GM12878 (cell line): ENCODE measurements around the gene SLC9A3. TPM values are rescaled to one million over a fixed set of nuclear protein-coding genes. Genes with fewer than 3 reads are reported as not detected.
A peak's percentile ranks its signal among the peaks of the same experiment; 100 is the strongest.

ENCODE experiments used
- ATAC-seq: fragments of 200-7000 bp; cut with Tn5 transposase; 3 replicates; pipeline ENCODE4 v1.9.1; 2020; ENCODE audit warnings: mild to moderate bottlenecking, moderate library complexity
- BruUV-seq: library from RNA; stranded (reverse); fragments of 400-500 nt; replicated peaks from 2 replicates; lab custom pipeline; 2021; lab: Mats Ljungman, UMichigan
- CTCF ChIA-PET: fragments of 300-600 bp; sonication (Branson Sonifier 250); formaldehyde crosslinking; extraction: SDS; loops from one replicate; lab custom pipeline; 2021; ENCODE audit warnings: inconsistent platforms; lab: Yijun Ruan, JAX
- POLR2A ChIA-PET: fragments of 350-600 bp; formaldehyde crosslinking; extraction: SDS; loops from one replicate; lab custom pipeline; 2021; ENCODE audit warnings: inconsistent platforms; lab: Charles Lee
- RAD21 ChIA-PET: fragments of 300-600 bp; sonication (Branson Sonifier 250); formaldehyde crosslinking; loops from one replicate; lab custom pipeline; 2023; ENCODE audit warnings: antibody characterized with exemption; ENCODE audit not compliant: unreplicated experiment; lab: Charles Lee
- SMC1A ChIA-PET: fragments of 300-600 bp; sonication (Branson Sonifier 250); formaldehyde crosslinking; loops from one replicate; lab custom pipeline; 2023; ENCODE audit not compliant: unreplicated experiment, uncharacterized antibody; lab: Charles Lee
- DNase-seq: peaks from one replicate; pipeline ENCODE4 v3.0.0-alpha.2; 2011; ENCODE audit warnings: low read depth, low spot score
- FAIRE-seq: peaks from 3 replicates; lab custom pipeline; 2011; peaks lifted over from hg19 to GRCh38; lab: Jason Lieb, UNC
- H2AFZ ChIP-seq: 2 replicates; pipeline ENCODE4 v1.6.0; 2011; ENCODE audit warnings: low read depth, low read length, control low read depth; ENCODE audit not compliant: control insufficient read depth
- H3K27ac ChIP-seq: 2 replicates; pipeline ENCODE4 v1.5.1; 2011; ENCODE audit warnings: control low read depth; ENCODE audit not compliant: control insufficient read depth, insufficient read depth
- H3K27me3 ChIP-seq, 2 experiments: replicated peaks in 1 of 2; 2 replicates each; pipeline versions ENCODE4 v1.6.0 to v1.6.1; 2011; ENCODE audit warnings: low read length in 1 of 2; ENCODE audit not compliant: control insufficient read depth in 2 of 2, insufficient read depth in 2 of 2
- H3K36me3 ChIP-seq, 2 experiments: 2 replicates each; pipeline ENCODE4 v1.5.1; 2011; ENCODE audit warnings: low read length in 1 of 2; ENCODE audit not compliant: control insufficient read depth in 2 of 2, insufficient read depth in 2 of 2
- H3K4me1 ChIP-seq: 2 replicates; pipeline ENCODE4 v1.6.1; 2011; ENCODE audit warnings: mild to moderate bottlenecking, low read length, moderate library complexity, mixed read lengths; ENCODE audit not compliant: control insufficient read depth, insufficient read depth
- H3K4me2 ChIP-seq: 2 replicates; pipeline ENCODE4 v1.6.0; 2011; ENCODE audit warnings: control low read depth; ENCODE audit not compliant: control insufficient read depth, insufficient read depth
- H3K4me3 ChIP-seq: fragments of 200-600 bp; sonication (generic); 2 replicates; pipeline ENCODE4 v1.5.1; 2016
- H3K79me2 ChIP-seq: 2 replicates; pipeline ENCODE4 v1.6.0; 2011; ENCODE audit warnings: low read length; ENCODE audit not compliant: control insufficient read depth, insufficient read depth
- H3K9ac ChIP-seq: 2 replicates; pipeline ENCODE4 v1.8.0; 2011; ENCODE audit warnings: low read length, control low read depth, mixed read lengths; ENCODE audit not compliant: control insufficient read depth, insufficient read depth
- H3K9me3 ChIP-seq: replicated peaks from 3 replicates; pipeline ENCODE4 v1.5.1; 2011; ENCODE audit warnings: mild to moderate bottlenecking, low read length; ENCODE audit not compliant: control insufficient read depth, insufficient read depth
- H4K20me1 ChIP-seq: 2 replicates; pipeline ENCODE4 v1.6.0; 2011; ENCODE audit not compliant: control insufficient read depth, insufficient read depth
- ASH2L ChIP-seq: fragments of 300-600, 200-600 bp; sonication (generic); IDR thresholded peaks from 2 replicates; pipeline ENCODE4 v1.6.1; 2017; ENCODE audit warnings: low read depth, mild to moderate bottlenecking, borderline replicate concordance
- CBX5 ChIP-seq: sonication (generic); IDR thresholded peaks from 2 replicates; pipeline ENCODE4 v1.6.1; 2016; ENCODE audit warnings: low read depth, moderate library complexity, mild to moderate bottlenecking, inconsistent platforms
- CREM ChIP-seq: IDR thresholded peaks from 2 replicates; pipeline ENCODE4 v1.6.1; 2014; ENCODE audit warnings: antibody characterized with exemption, low read depth
- DPF2 ChIP-seq: fragments of 450-650 bp; IDR thresholded peaks from 2 replicates; pipeline ENCODE4 v1.6.1; 2017; ENCODE audit warnings: mild to moderate bottlenecking
- EGR1 ChIP-seq, 2 experiments: IDR thresholded peaks; 1 replicate in 1 of 2; 2 replicates in 1 of 2; pipeline ENCODE4 v1.6.1; 2011 to 2012; ENCODE audit warnings: low read depth in 2 of 2, low read length in 2 of 2, borderline replicate concordance in 1 of 2, mild to moderate bottlenecking in 1 of 2, moderate library complexity in 1 of 2
- ETV6 ChIP-seq, 2 experiments: fragments of 450-650 bp in 1 of 2; IDR thresholded peaks in 1 of 2; conservative IDR thresholded peaks in 1 of 2; 2 replicates each; pipeline ENCODE4 v1.6.1; 2014; ENCODE audit warnings: antibody characterized with exemption in 1 of 2, borderline replicate concordance in 1 of 2, low read depth in 1 of 2, mild to moderate bottlenecking in 1 of 2, moderate library complexity in 1 of 2
- HDAC2 ChIP-seq: fragments of 200-600 bp; sonication (generic); IDR thresholded peaks from 2 replicates; pipeline ENCODE4 v1.6.1; 2017
- HSF1 ChIP-seq: fragments of 150-350 bp; IDR thresholded peaks from 2 replicates; pipeline ENCODE4 v1.6.1; 2014; ENCODE audit warnings: mild to moderate bottlenecking, low read depth, low read length
- NR2F1 ChIP-seq: fragments of 450-650 bp; conservative IDR thresholded peaks from 2 replicates; pipeline ENCODE4 v1.6.1; 2017; ENCODE audit warnings: mild to moderate bottlenecking
- POLR2A ChIP-seq: IDR thresholded peaks from 2 replicates; pipeline ENCODE4 v1.6.1; 2011; ENCODE audit warnings: low read depth, mild to moderate bottlenecking, low read length
- POLR2AphosphoS2 ChIP-seq: IDR thresholded peaks from 2 replicates; pipeline ENCODE4 v1.6.1; 2011; ENCODE audit warnings: low read depth, mild to moderate bottlenecking, low read length, improper control_type of control experiment, moderate library complexity
- SIN3A ChIP-seq: IDR thresholded peaks from 2 replicates; pipeline ENCODE4 v1.6.1; 2012; ENCODE audit warnings: low read depth, low read length, improper control_type of control experiment
- TCF12 ChIP-seq: IDR thresholded peaks from 2 replicates; pipeline ENCODE4 v1.6.1; 2011; ENCODE audit warnings: low read depth, mild to moderate bottlenecking, low read length
- TCF3 ChIP-seq: IDR thresholded peaks from 2 replicates; pipeline ENCODE4 v1.6.1; 2012; ENCODE audit warnings: low read depth, mild to moderate bottlenecking, low read length, borderline replicate concordance; ENCODE audit not compliant: insufficient read depth
- TCF7 ChIP-seq: IDR thresholded peaks from 2 replicates; pipeline ENCODE4 v1.6.1; 2014; ENCODE audit warnings: antibody characterized with exemption, borderline replicate concordance
- ZBTB33 ChIP-seq: fragments of 450-650 bp; IDR thresholded peaks from 2 replicates; pipeline ENCODE4 v1.6.1; 2017; ENCODE audit warnings: mild to moderate bottlenecking
- WGBS: methylation state at CpG from one replicate; pipeline ENCODE4 v1.1.6; 2016; ENCODE audit warnings: low lambda C conversion rate; ENCODE audit not compliant: insufficient replicate concordance, insufficient coverage; ENCODE audit errors: missing lambda C conversion rate; 5-methylcytosine and 5-hydroxymethylcytosine counted together
- in situ Hi-C: fragments of 300-500 bp; cut with MboI; formaldehyde crosslinking; loops from 9 replicates; pipeline ENCODE4 v1.14.3; 2018; ENCODE audit warnings: mixed read lengths
- intact Hi-C: fragments of 100-400 bp; cut with micrococcal nuclease; formaldehyde crosslinking; loops from one replicate; pipeline ENCODE4 v1.14.2; 2022; ENCODE audit not compliant: unreplicated experiment
- polyA plus RNA-seq, 11 experiments: library from polyadenylated mRNA; depleted of rRNA in 4 of 11; unstranded in 6 of 11; stranded (reverse) in 5 of 11; fragments of >200 nt; fragmentation: Nextera tagmentation in 4 of 11; fragmentation: Illumina TruSeq in 1 of 11; extraction: Ambion mirVana in 4 of 11; extraction: Trizol in 1 of 11; gene quantifications; 1 replicate in 1 of 11; 2 replicates in 10 of 11; pipeline versions ENCODE4 v1.2.1 to v1.2.3, GENCODE V29; 2011 to 2016; ENCODE audit warnings: inconsistent platforms in 2 of 11, missing spikeins in 2 of 11, low read depth in 1 of 11
- total RNA-seq, 4 experiments: library from RNA; depleted of rRNA in 3 of 4; stranded (reverse); fragments of >200 nt in 3 of 4; fragmentation: Illumina TruSeq in 1 of 4; extraction: Trizol in 1 of 4; gene quantifications; 2 replicates each; pipeline versions ENCODE4 v1.2.1 to v1.2.3, GENCODE V29; 2013 to 2021

Gene SLC9A3
- total and polyA plus RNA-seq, 10 of the 15 experiments (the other 5 are each of a cell fraction or from before 2014, with no cell fraction given) = 0.04 to 5.2 (median 2.3) TPM; not detected in 1

GRCh38 chr5:472656-473550 is 51.3 kb downstream of the SLC9A3 start (continued):
- TF ChIP-seq TCF7 (no peak), CBX5 (no peak), ASH2L (no peak), NR2F1 (0 out of 2 replicates have a peak, but pooled peaks have one; percentile 2), TCF3 (0 out of 2 replicates have a peak, but pooled peaks have one; percentile 63), HSF1 (no peak)

- Histone ChIP-seq H2AFZ (no peak overlapping the region; the same call in 1 of the 2 replicates), H3K9me3 (no peaks in the 10 kb centered on the region), H3K9ac (peak overlapping the region; percentile 93), H3K4me3 (peak overlapping the region; percentile 97), H3K27me3 (no peaks in the 10 kb centered on the region), H3K27ac (peak overlapping the region; percentile 72), H3K4me2 (peak overlapping the region; percentile 80), H3K79me2 (peaks cover 21% of the 10 kb centered on the region), H3K36me3 (no peaks in the 10 kb centered on the region; a peak in 1 of 4 replicates), H4K20me1 (no peaks in the 10 kb centered on the region), H3K4me1 (peaks cover 4% of the 10 kb centered on the region)
- in situ Hi-C loops = no loop called here
- DNase-seq (no peak), ATAC-seq (peak; percentile 53), FAIRE-seq (no peak)
- CTCF ChIA-PET = interaction anchor here (1.2 to 5.4 kb wide), 3 partner anchors 20 to 155 kb away, joined by 3 to 46 read pairs (median 12); no protein-coding TSS in a partner anchor
- 3% methylated on average over 30 of the region's 30 CpGs for WGBS
- SMC1A ChIA-PET = interaction anchor here (0.7 to 1.7 kb wide), 6 partner anchors 11 to 155 kb away, joined by 3 to 9 read pairs (median 3); no protein-coding TSS in a partner anchor
- intact Hi-C loops = loop anchor here (10.0 kb wide), 1 partner anchor 143 kb away; the partner anchor contains the start of gene CEP72
- TF ChIP-seq HDAC2 (no peak), POLR2AphosphoS2 (0 out of 2 replicates have a peak, but pooled peaks have one; percentile 22), CREM (peak; percentile 4; the same call in 1 of the 2 replicates), TCF12 (0 out of 2 replicates have a peak, but pooled peaks have one; percentile 9), ETV6 (conservative IDR thresholded peaks at IDR 0.05 in 1 of 2, IDR thresholded peaks at IDR 0.05 in 1 of 2; ENCODE audit: borderline replicate concordance in 1 of 2, low read depth in 1 of 2) (no peak), EGR1 (IDR thresholded peaks at IDR 0.05; ENCODE audit: borderline replicate concordance in 1 of 2, low read depth in 2 of 2, low read length in 2 of 2) (0 out of 3 replicates have a peak, but pooled peaks of 1 of the 2 experiments have one; percentile 48), ZBTB33 (no peak), NR2F1 (0 out of 2 replicates have a peak, but pooled peaks have one; percentile 11), SIN3A (peak; percentile 12; the same call in 1 of the 2 replicates), POLR2A (0 out of 2 replicates have a peak, but pooled peaks have one; percentile 41), DPF2 (0 out of 2 replicates have a peak, but pooled peaks have one; percentile 21)
- RAD21 ChIA-PET = interaction anchor here (0.8 to 2.7 kb wide), 4 partner anchors 14 to 155 kb away, joined by 3 to 18 read pairs (median 7); no protein-coding TSS in a partner anchor
- POLR2A ChIA-PET = interaction anchor here (0.7 to 2.9 kb wide), 4 partner anchors 12 to 47 kb away, joined by 3 to 17 read pairs (median 7); no protein-coding TSS in a partner anchor
- BruUV-seq = TSS peak; percentile 85
Measured at GRCh38 chr5:472076-472655, 52.1 kb downstream of the SLC9A3 start.
